ENCODE results near the gene GPR35.
A peak's percentile ranks its signal among the peaks of the same experiment; 100 is the strongest.

GPR35 gene

DNA sequence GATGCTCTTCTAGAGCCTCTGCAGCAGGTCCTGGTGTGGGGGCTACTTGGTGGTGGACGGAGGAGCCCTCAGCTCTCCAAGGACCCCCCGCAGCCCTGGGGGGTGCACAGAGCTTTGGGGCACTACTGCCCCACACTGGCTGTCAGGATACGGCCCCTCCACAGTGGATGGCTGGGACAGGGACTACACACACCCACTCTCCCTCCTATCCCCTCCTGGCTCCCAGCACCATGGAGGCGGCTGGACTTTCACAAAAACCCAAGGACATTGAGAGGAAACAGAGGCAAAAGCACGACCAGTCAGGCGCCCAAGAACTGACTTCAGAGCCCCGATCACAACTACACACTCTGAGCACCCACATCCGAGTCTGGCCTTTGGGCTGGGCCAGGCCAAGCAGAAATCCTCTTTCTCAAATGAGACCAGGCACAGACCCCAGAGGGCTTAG is 12.6 kb downstream of the GPR35 start:
- no peaks in the 10 kb centered on the region for H3K27me3 ChIP-seq (ENCODE audit: control insufficient read depth, insufficient read depth, low read length)
- TF ChIP-seq, protein P1, sequence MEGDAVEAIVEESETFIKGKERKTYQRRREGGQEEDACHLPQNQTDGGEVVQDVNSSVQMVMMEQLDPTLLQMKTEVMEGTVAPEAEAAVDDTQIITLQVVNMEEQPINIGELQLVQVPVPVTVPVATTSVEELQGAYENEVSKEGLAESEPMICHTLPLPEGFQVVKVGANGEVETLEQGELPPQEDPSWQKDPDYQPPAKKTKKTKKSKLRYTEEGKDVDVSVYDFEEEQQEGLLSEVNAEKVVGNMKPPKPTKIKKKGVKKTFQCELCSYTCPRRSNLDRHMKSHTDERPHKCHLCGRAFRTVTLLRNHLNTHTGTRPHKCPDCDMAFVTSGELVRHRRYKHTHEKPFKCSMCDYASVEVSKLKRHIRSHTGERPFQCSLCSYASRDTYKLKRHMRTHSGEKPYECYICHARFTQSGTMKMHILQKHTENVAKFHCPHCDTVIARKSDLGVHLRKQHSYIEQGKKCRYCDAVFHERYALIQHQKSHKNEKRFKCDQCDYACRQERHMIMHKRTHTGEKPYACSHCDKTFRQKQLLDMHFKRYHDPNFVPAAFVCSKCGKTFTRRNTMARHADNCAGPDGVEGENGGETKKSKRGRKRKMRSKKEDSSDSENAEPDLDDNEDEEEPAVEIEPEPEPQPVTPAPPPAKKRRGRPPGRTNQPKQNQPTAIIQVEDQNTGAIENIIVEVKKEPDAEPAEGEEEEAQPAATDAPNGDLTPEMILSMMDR (IDR thresholded peaks at IDR 0.05) = no peak
- no peak overlapping the region for H3K4me2 ChIP-seq (ENCODE audit: low read length)
- no peak overlapping the region for H2AFZ ChIP-seq
- no peak overlapping the region for H3K27ac ChIP-seq
- H3K36me3 ChIP-seq (ENCODE audit: control insufficient read depth, insufficient read depth, low read length) = no peaks in the 10 kb centered on the region
- H3K79me2 ChIP-seq = no peaks in the 10 kb centered on the region
- no peaks in the 10 kb centered on the region for H3K4me1 ChIP-seq
- H3K4me3 ChIP-seq (ENCODE audit: low read depth, low read length) = no peak overlapping the region
- H3K9ac ChIP-seq = no peak overlapping the region
- no peaks in the 10 kb centered on the region for H3K9me3 ChIP-seq (ENCODE audit: control insufficient read depth, low read length)

DNA sequence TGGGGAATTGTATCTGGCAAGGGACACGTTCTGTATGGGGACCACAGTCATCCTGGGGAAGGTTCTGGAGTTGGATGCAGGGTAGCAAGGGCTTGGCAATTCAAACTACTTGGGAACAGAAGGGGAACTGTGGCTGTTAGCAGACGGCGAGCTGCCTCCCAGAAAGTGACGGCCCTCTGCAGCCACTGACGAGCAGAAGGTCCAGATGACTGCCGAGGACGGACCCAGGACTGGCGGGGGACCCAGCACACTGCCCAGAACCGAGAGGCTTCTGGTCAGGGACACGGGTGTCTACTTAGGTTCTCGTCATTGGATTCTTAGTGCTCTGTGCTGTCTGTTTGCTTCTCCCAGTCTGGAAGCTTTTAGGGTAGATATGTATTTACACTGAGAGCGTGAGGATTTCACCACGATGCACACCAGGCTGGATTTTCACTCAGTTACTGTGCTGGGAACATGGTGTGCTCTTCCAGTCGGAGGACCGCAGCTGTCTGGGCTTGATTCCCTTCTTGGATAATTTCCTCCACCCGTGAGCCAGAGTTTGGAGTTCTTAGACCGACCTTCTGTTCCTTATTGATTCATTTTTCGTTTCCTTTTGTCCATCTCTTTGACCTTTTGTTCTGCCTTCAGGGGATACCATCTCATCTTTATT is 13.4 kb downstream of the GPR35 start:
- no peak overlapping the region for H3K9ac ChIP-seq
- H3K79me2 ChIP-seq = no peaks in the 10 kb centered on the region
- no peak overlapping the region for H3K4me3 ChIP-seq (ENCODE audit: low read depth, low read length)
- no peaks in the 10 kb centered on the region for H3K9me3 ChIP-seq (ENCODE audit: control insufficient read depth, low read length)
- no peak overlapping the region for H2AFZ ChIP-seq
- H3K4me2 ChIP-seq (ENCODE audit: low read length) = no peak overlapping the region
- TF ChIP-seq, protein P1 (IDR thresholded peaks at IDR 0.05) = no peak
- no peaks in the 10 kb centered on the region for H3K4me1 ChIP-seq
- no peaks in the 10 kb centered on the region for H3K36me3 ChIP-seq (ENCODE audit: control insufficient read depth, insufficient read depth, low read length)
- H3K27ac ChIP-seq = no peak overlapping the region
- no peaks in the 10 kb centered on the region for H3K27me3 ChIP-seq (ENCODE audit: control insufficient read depth, insufficient read depth, low read length)

DNA sequence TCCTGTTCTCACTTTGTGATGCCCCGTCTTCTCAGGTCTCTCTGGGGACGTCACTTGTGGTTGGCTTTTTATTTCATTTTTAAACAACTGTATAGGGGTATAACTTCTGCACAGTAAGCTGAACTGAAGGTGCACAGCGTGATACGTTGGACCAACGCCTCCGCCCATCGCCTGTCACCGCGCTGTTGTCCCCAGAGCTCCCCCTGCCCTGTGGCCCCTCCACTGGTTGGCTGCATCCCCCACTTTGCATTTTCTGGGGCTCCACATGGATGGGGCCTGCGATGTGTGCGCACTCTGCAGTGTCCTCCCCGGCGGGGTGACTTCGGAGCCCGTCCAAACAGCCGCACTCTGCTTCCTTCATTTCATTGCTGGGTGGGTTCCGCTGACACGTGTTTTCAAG is 14.3 kb downstream of the GPR35 start:
- Histone ChIP-seq H2AFZ (no peak overlapping the region), H3K4me3 (ENCODE audit: low read depth, low read length) (no peak overlapping the region), H3K27ac (no peak overlapping the region), H3K4me1 (no peaks in the 10 kb centered on the region), H3K9ac (no peak overlapping the region), H3K36me3 (ENCODE audit: control insufficient read depth, insufficient read depth, low read length) (no peaks in the 10 kb centered on the region), H3K9me3 (ENCODE audit: control insufficient read depth, low read length) (no peaks in the 10 kb centered on the region), H3K27me3 (ENCODE audit: control insufficient read depth, insufficient read depth, low read length) (no peaks in the 10 kb centered on the region), H3K79me2 (no peaks in the 10 kb centered on the region), H3K4me2 (ENCODE audit: low read length) (no peak overlapping the region)
- TF ChIP-seq, protein P1 (IDR thresholded peaks at IDR 0.05) = no peak

DNA sequence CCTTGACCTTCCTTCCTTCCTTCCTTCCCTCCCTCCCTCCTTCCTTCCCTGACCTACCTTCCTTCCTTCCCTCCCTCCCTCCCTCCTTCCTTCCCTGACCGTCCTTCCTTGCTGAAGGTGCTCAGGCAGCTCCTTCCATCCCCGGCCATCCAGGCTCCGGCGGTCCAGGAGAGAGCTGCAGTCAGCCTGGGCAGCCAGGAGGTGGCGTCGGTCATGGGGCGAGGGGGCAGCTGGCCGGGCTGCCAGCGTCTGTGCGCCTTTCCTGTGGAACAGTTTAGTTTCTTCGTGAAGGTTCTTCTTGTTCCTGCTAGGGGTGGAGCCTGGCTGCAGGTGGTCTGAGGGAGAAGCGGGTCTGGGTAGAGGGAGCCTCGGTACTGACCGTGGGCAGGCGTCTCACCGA is 15.7 kb downstream of the GPR35 start:
- H3K9ac ChIP-seq = no peak overlapping the region
- H3K27me3 ChIP-seq (ENCODE audit: control insufficient read depth, insufficient read depth, low read length) = no peaks in the 10 kb centered on the region
- no peak overlapping the region for H3K4me3 ChIP-seq (ENCODE audit: low read depth, low read length)
- TF ChIP-seq, protein P1 (IDR thresholded peaks at IDR 0.05) = peak; percentile 40
- no peaks in the 10 kb centered on the region for H3K79me2 ChIP-seq
- no peaks in the 10 kb centered on the region for H3K9me3 ChIP-seq (ENCODE audit: control insufficient read depth, low read length)
- no peaks in the 10 kb centered on the region for H3K36me3 ChIP-seq (ENCODE audit: control insufficient read depth, insufficient read depth, low read length)
- no peak overlapping the region for H2AFZ ChIP-seq
- no peak overlapping the region for H3K27ac ChIP-seq
- no peaks in the 10 kb centered on the region for H3K4me1 ChIP-seq
- H3K4me2 ChIP-seq (ENCODE audit: low read length) = no peak overlapping the region

All from parathyroid adenoma (tissue), 2 donors.